ENCODE measurements around the gene SEL1L.

DNA sequence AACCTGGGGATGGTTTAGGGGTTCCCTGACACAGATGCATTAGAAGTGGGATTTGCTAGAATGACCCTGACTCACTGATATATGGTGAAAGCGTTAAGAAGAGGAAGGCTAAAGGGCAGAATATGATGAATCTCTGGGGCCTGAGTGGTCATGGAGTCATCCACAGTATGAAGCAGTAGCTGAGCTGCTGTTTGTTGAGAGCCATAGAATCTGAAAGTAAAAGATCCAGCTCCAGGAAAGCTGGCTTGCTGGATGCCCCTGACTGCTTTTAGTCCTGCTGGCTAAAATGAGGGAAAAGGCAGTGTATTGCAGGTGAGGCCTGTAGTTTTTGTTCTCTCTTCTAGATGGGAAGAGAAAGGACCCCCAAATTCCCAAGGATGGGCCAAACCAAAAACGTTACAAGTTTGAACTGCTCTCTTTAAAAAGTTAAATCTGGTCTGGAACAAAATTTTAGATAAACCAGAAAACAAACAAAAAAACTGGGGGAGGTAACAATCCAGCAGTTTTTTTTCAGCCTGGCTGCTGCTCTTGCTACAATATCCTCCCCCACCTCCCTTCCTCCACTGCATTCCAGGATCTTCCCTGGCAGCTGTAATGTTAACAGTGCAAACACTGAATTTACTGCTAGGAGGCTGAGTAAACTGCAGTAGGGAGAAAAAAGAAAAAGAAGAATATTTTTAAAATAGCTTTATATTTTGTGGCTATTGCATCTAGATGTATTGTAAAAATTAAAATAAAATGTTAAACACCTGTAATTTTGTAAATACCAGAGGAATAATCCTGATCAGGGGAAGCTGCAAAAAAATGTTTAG, 16.5 kb downstream of the SEL1L start:
- TF ChIP-seq, protein P1, sequence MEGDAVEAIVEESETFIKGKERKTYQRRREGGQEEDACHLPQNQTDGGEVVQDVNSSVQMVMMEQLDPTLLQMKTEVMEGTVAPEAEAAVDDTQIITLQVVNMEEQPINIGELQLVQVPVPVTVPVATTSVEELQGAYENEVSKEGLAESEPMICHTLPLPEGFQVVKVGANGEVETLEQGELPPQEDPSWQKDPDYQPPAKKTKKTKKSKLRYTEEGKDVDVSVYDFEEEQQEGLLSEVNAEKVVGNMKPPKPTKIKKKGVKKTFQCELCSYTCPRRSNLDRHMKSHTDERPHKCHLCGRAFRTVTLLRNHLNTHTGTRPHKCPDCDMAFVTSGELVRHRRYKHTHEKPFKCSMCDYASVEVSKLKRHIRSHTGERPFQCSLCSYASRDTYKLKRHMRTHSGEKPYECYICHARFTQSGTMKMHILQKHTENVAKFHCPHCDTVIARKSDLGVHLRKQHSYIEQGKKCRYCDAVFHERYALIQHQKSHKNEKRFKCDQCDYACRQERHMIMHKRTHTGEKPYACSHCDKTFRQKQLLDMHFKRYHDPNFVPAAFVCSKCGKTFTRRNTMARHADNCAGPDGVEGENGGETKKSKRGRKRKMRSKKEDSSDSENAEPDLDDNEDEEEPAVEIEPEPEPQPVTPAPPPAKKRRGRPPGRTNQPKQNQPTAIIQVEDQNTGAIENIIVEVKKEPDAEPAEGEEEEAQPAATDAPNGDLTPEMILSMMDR (IDR thresholded peaks at IDR 0.05): no peak
- no peak for TF ChIP-seq POLR2A (IDR thresholded peaks at IDR 0.05)

All from Peyer's patch (tissue), 4 donors.